Measurements from ENCODE around the gene SULT2B1.
"Not testable (repeated sequence)": the region's sequence is repeated elsewhere in the genome, so short reads cannot be mapped to it uniquely, and the experiment has no call there.

The SULT2B1 gene

DNA sequence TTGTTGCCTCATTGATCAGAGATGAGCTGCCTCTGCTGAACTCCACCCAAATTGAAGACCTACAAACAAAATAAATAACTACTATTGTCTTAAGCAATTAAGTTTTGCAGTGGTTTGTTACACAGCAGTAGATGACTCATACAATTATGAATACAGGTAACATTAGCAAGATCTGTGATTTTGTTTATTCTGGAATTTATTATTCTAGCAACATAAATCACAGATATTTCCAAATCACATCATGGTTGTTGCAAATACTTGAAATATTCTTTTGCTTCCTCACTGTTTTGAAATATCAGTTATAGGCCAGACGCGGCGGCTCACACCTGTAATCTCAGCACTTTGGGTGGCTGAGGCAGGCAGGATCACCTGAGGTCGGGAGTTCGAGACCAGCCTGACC lies 27.2 kb upstream of the SULT2B1 start:
- no peak for DNase-seq (ENCODE audit: low read depth in 3 of 3, low spot score in 1 of 3)

DNA sequence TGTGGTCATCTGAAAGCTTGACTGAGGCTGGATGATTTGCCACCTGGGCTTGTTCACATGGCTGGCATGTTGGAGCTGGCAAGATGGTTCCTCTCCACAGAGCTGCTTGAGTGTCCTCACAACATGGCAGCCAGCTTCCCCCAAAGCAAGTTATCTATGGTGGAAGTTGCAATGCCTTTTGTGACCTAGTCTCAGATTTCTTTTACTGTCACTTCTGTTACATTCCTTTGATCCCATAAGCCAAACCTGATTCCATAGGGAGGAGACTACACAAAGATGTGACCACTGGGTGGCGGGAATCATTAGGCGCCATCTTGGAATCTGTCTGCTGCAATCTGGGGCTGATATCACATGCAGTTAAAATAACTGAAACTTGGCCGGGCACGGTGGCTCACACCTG lies 22.8 kb upstream of the SULT2B1 start:
- DNase-seq (ENCODE audit: low read depth in 3 of 3, low spot score in 1 of 3): no peak

DNA sequence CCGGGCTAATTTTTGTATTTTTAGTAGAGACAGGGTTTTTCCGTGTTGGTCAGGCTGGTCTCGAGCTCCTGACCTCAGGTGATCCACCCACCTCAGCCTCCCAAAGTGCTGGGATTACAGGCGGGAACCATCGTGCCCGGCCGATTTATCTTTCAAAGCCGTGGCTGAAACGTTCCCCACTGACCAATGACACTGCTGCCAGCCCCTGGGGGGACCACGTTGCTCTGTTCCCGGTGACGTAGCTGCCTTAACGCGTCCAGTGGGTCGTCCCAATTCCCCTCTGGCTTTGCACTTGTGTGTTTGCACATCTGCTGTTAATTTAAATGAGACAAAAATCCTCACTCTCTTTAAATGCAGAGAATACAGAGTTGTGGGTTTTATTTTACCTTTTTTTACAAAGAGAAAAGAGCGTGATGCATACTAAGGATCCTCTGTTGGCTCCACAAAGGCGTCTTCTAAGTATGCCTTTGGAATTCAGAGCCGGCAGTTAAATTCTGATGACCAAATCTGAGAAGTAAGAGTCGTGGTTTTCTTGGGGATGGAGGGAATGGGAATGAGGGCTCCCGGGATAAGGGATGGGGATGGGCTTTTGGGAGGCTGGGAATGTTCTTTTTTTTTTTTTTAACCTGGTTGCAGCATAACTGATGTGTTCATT lies 21.8 kb upstream of the SULT2B1 start:
- no peak for DNase-seq (ENCODE audit: low read depth in 3 of 3, low spot score in 1 of 3)

DNA sequence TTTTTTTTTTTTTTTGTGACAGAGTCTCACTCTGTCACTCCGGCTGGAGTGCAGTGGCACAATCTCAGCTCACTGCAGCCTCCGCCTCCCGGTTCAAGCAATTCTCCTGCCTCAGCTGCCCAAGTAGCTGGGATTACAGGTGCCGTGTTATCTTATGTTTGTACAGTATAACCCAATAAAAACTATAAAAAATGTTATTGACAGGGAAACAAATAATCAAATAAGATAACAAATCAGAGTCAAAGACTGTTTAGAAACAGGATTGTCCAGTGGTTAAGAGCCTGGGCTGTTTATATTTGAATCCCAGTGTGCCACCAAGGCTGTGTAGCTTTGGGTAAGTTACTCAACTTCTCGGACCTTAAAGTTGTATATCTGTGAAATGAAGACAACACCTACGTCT lies 21.2 kb upstream of the SULT2B1 start:
- DNase-seq (ENCODE audit: low read depth in 3 of 3, low spot score in 1 of 3): no peak

- no peak for DNase-seq (ENCODE audit: low read depth in 3 of 3, low spot score in 1 of 3)
Observed at GRCh38 chr19:48533770-48534169, 18.2 kb upstream of the SULT2B1 start.

DNA sequence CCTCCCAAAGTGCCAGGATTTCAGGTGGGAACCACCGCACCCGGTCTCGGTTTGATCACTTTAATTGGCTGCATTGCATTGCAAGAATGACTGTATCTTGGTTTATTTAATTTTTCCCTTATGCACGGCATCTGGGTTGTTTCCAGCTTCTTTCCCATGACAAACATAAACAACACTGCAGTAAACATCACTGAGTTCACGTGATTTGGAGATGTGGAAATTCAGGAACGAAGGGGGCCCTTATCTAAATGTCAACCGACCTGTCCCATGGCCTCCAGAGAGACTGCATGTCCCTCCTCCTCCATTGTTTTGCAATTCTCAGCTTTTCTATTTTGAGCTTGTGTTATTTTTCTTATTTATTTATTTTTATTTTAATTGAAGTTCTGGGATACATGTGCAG lies 14.4 kb upstream of the SULT2B1 start:
- no peak for DNase-seq (ENCODE audit: low read depth in 3 of 3, low spot score in 1 of 3)

- DNase-seq (ENCODE audit: low read depth in 3 of 3, low spot score in 1 of 3): not testable (repeated sequence)
Observed at GRCh38 chr19:48538057-48538456, 13.9 kb upstream of the SULT2B1 start.

DNA sequence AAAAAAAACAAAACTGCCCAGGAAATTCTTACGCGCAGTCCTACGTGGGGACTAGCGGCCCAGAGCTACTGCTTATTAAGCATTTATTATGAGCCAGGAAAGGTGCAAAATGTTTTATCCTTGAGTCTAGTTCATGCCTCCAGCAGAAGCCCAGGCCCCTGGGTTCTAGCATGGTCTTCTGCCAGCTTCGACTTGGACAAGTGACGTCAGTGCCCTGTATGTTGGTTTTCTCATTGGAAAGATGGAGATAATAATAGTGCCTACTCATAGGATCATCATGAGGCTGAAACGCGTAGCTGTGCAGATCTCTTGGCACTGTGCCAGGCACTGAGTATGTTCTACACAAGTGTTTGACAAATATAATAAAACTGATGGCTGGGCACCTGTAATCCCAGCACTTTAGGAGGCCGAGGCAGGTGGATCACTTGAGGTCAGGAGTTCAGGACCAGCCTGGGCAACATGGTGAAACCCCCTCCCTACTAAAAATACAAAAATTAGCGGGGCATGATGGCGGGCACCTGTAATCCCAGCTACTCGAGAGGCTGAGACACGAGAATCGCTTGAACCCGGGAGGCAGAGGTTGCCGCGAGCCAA lies 12.4 kb upstream of the SULT2B1 start:
- DNase-seq (ENCODE audit: low read depth in 3 of 3, low spot score in 1 of 3): no peak

DNA sequence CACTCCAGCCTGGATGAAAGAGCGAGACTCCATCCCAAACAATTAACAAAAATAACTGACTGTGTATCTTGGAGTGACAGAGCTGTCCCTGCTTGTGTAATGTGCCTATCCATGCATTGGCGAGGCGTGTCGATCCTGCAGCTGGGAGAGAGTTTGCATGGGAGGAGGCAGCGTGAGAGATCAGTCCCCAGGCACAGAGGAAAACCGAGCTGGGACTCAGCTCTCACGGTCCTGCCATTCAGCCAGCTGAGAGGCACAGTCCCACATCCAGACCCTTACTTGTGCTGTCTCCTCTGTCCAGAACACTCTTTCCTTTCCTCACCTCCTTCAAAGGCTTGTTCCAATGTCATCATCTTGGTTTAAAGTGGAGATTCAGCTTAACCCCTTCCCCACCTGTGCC lies 11.9 kb upstream of the SULT2B1 start:
- no peak for DNase-seq (ENCODE audit: low read depth in 3 of 3, low spot score in 1 of 3)

DNA sequence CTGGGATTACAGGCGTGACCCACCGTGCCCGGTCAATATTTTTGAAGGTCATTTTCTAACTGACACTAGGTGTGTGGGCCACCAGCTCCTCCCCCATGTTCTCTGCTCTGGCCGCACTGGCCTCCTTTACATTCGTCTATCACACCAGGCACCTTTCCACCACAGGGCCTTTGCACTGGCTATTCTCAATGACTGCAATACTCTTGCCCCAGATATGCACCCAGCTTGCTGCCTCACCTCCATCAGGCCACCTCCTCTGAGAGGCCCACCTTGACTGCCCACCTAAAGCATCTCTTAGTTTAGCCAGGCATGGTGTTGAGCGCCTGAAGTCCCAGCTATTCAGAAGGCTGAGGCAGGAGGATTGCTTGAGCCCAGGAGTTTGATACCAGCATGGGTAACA lies 10.2 kb upstream of the SULT2B1 start:
- DNase-seq (ENCODE audit: low read depth in 3 of 3, low spot score in 1 of 3): no peak

DNA sequence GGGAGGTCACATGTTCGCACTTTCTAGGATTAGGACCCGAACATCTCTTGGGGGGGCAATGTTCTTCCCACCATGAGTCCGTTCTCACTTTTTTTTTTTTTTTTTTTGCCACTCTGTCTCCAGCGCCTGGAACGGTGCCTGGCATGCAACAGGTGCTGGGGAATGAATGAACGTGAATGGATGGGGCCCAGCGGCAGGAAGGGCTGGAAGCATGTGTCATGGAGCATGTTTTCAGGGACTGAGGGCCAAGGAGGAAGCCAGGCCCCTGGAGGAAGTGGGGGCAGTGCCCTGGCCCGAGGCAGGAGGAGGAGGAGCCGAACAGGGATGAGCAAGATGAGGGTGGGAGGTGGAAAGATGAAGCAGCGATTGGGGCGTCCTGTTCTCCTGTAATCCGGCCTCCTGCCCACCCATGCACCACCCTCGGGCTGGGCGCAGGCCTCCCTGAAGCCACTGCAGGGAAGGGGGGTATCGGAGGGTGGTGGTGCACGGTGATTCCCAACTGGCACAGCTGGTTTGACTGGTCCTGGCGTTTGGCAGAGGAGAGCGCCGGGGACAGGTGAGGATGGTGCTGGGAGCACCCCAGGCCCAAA lies 8.8 kb upstream of the SULT2B1 start:
- no peak for DNase-seq (ENCODE audit: low read depth in 3 of 3, low spot score in 1 of 3)

DNA sequence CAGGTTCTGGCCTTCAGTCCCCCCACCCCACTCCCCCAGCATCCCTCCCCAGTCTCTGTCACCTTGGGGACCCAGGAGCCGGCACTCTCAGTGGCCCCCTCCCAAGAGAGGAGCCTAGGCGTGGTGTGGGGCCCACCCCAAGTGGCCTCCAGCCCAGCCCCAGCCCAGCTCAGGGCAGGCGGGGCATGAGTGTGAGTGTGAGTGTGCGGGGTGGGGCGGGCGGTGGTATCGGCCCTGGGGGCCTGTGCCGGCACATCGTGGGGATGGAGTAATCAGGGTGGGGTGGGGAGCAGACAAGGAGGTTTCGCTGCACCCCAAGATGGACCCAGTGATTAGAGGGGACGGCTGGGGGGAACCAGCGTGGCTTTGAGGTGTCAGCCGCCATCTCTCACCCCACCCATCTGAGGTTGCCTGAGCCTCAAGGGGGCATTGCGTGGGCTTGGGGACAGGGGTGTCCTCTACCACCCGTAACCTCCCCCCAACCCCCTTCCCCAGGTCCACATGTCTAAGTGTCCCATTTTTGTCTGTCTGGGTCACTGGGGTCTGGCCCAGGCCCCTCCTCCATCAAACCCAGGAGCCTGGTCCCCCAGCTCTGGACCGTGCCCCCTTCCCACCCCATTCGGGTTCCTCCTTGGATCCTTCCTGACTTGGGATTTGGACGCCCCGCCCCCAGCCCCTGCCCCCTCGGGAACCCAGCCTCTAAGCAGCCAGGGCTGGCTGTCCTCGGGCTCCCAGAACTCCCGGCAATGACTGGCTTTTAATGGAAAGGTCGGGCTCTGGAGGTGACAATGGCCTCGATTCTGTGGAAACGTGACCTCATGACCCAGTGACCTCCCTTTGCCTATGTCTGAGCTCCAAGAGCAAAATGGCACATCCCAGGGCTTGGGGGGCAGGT lies 6.9 kb upstream of the SULT2B1 start:
- no peak for DNase-seq (ENCODE audit: low read depth in 3 of 3, low spot score in 1 of 3)

GRCh38 chr19:48547722-48548121 lies 4.2 kb upstream of the SULT2B1 start:
- DNase-seq (ENCODE audit: low read depth in 3 of 3, low spot score in 1 of 3): no peak

DNA sequence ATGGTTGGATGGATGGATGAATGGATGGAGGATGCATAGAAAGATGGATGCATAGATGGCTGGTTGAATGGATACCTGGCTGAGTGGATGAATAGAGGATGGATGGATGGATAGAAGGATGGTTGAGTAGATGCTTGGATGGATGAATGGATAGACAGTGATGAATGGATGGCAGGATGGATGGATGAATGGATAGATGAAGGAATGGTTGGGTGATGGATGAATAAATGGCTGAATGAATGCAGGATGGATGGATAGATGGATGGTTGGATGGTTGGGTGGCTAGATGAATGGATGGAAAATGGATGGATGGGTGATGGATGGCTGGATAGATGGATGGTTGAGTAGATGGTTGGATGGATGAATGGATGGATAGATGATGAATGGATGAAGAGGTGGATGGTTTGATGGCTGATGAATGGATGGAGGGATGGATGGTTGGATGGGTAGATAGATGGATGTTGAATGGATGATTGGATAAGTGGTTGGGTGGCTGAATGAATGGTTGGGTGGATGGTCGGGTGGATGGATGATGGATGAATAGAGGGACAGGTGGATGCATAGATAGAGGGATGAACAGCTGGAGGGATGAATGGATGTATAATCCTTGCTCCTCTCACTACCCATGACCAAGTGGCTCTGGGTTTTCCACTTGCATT lies 3.6 kb upstream of the SULT2B1 start:
- no peak for DNase-seq (ENCODE audit: low read depth in 3 of 3, low spot score in 1 of 3)

GRCh38 chr19:48549380-48549779 lies 2.6 kb upstream of the SULT2B1 start:
- no peak for DNase-seq (ENCODE audit: low read depth in 3 of 3, low spot score in 1 of 3)

DNA sequence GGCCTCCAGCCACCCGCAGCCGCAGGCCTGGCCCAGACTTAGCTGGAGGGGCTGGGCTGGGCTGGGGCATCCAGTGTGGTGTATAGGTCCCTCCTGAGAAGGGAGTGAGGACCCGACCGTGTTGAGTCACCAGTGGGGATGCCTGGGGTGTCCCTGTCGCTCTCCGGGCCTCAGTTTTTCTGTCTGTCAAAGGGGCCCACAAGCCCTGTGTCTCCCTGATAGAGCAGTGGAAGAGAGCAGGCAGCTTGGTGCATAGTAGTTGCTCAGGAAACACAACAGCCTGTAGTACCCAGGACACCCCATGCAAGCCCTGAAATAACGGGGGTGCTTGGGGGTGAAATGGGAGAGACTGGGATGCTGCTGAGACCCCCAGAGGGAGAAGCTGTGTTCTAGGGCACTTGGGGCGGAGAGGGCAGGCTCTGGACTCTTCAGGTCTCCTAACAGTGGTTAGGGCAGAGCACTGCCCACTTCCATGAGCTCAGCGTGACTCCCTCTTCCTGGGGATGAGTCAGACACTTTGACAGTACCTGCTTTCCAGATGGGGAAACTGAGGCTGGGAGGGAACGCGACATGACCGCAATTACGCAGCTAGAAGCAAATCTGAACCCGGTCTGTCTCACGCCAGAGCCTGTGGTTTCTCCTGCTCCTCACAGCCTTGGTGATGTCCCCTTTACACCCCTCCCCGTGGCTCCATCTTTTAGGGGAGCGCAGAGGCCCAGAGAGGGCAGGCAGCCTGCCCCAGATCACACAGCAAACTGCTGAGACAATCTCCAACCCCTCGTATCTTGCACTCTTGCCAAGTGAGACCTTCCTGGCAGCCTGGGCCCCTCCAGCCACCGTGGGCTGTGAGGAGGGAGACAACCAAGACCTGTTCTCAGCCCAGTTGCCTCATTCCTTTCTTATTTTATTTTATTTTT lies 692 bp downstream of the SULT2B1 start:
- no peak for DNase-seq (ENCODE audit: low read depth in 3 of 3, low spot score in 1 of 3)

DNA sequence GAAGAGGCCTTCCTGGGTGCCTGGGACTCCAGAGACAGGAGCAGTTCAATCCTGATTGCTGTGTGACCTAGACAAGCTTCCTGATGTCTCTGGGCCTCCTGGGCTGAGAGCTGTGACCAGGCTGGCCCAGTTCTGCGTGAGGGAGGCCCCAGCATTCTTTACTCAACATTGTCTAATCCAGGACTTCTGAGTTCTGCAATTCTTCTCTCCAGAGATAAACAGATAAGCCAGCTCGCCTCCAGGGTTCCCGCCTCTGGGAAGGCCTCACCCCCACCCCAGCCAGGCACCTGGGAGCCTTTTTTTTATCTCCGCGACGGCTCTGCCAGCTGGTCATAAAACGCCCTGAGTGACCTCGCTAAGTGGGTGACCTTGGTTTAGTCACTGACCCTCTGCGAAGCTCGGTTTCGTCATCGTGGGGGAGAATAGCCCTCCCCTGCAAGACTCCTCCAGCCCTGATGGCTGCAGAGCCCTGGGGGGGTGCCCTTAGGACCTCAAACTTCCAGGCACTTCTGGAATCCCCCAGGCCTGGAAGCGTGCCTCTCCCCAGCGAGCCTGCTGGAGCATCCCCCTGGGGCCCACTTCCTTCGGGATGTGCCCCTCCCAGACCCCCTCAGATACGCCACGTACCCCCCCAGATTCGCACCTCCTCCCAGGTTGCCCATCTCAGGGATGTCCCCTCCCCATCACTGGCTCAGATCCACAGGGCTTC lies 1.9 kb downstream of the SULT2B1 start:
- no peak for DNase-seq (ENCODE audit: low read depth in 3 of 3, low spot score in 1 of 3)

DNA sequence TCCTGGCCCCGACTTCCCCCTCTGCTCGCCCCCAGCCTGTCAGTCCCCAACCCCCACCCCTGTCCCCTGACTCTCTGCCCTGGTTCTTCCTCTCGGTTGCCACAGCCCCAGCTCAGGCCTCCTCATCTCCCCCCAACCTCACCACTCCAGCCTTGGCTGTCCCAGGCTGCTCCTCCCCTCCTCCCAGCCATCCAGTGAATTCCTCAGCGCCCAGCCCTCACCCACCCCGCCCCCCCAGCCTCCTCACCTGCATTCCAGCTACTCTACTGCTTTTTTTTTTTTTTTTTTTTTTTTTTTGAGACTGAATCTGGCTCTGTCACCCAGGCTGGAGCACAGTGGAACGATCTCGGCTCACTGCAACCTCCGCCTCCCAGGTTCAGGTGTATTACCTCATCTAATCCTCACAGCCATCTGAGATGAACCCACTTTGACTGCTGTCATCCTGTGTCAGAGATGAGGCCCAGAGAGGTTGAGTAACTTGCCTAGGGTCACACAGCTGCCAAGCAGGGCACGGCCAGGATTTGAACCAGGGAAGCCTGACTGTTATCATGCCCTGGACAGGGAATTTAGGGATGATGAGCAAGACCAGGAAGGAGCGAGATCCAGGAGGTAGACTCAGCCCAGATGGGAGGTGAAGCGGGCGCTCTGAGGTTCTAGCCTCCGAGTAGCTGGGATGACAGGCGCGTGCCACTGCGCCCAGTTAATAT lies 2.6 kb downstream of the SULT2B1 start:
- DNase-seq (ENCODE audit: low read depth in 3 of 3, low spot score in 1 of 3): no peak

DNA sequence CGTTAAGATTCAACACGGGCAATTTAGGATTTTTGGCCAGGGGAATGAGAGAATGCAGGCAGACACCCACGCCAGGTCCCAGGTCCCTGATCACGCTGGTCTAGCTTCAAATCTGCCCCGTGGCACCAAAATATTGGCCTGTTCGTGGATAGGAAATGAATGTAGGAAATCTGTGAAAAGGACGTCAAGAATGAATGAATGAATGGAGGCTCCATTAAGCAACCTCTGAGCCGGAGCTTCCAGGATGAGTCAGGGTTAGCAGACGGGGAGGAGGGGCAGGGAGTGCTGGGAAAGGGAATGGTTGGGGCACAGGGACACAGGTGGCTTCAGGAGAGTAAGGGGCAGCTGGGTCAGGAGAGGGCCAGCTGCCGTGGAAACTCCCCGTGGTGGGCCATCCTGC lies 4.2 kb downstream of the SULT2B1 start:
- no peak for DNase-seq (ENCODE audit: low read depth in 3 of 3, low spot score in 1 of 3)

Measured in stimulated activated CD4-positive, alpha-beta T cell treated with anti-CD3 and anti-CD28 coated beads, TNF-alpha, amount 100 ng/mL, for 1 hour (primary cell).